ENCODE measurements around the gene MAGEF1. TPM values are rescaled to one million over a fixed set of nuclear protein-coding genes. Genes with fewer than 3 reads are reported as not detected.

MAGEF1 gene
- total RNA-seq, result 1 to 10 TPM; 5.3 to 5.8 TPM

- CTCF ChIA-PET, result no interaction called here
- peak; percentile 75 for DNase-seq
- Mint-ChIP-seq H3K4me3 (peak within 1 kb of the TSS; percentile 80), H3K9me3 (peaks cover 11% of the 10 kb centered on the region), H3K4me1 (peaks cover 27% of the 10 kb centered on the region), H3K36me3 (ENCODE audit: low read depth) (peaks cover 17% of the 10 kb centered on the region), H3K27me3 (peaks cover 9% of the 10 kb centered on the region), H3K27ac (peak within 1 kb of the TSS; percentile 70)
- POLR2A ChIA-PET, result interaction anchor here (0.6 to 1.0 kb wide), 3 partner anchors 14 to 186 kb away, joined by 3 read pairs; no protein-coding TSS in a partner anchor
Observed at GRCh38 chr3:184711493-184712247, at the start of gene MAGEF1. TSS of gene MAGEF1 (minus strand) at chr3:184712064. CDS start at chr3:184711821, 243 bp downstream.

GRCh38 chr3:184761075-184761841 is 49.4 kb upstream of the MAGEF1 start:
- peaks cover 3% of the 10 kb centered on the region for H3K4me1 Mint-ChIP-seq
- no peak overlapping the region for H3K4me3 Mint-ChIP-seq
- no peaks in the 10 kb centered on the region for H3K36me3 Mint-ChIP-seq (ENCODE audit: low read depth)
- H3K27me3 Mint-ChIP-seq, result peaks cover 3% of the 10 kb centered on the region
- ChIA-PET POLR2A (no interaction called here), CTCF (no interaction called here)
- no peak for DNase-seq
- no peaks in the 10 kb centered on the region for H3K9me3 Mint-ChIP-seq
- H3K27ac Mint-ChIP-seq, result no peak overlapping the region

GRCh38 chr3:184760337-184761074 is 48.6 kb upstream of the MAGEF1 start:
- peaks cover 1% of the 10 kb centered on the region for H3K27me3 Mint-ChIP-seq
- ChIA-PET POLR2A (no interaction called here), CTCF (no interaction called here)
- no peaks in the 10 kb centered on the region for H3K9me3 Mint-ChIP-seq
- H3K4me3 Mint-ChIP-seq, result no peak overlapping the region
- no peak for DNase-seq
- no peaks in the 10 kb centered on the region for H3K36me3 Mint-ChIP-seq (ENCODE audit: low read depth)
- H3K27ac Mint-ChIP-seq, result no peak overlapping the region
- H3K4me1 Mint-ChIP-seq, result peaks cover under 1% of the 10 kb centered on the region

- POLR2A ChIA-PET, result no interaction called here
Observed at GRCh38 chr3:184759666-184760200, 47.9 kb upstream of the MAGEF1 start.

GRCh38 chr3:184758056-184758455 is 46.2 kb upstream of the MAGEF1 start:
- no peaks in the 10 kb centered on the region for H3K27me3 Mint-ChIP-seq
- CTCF ChIA-PET, result interaction anchor here (1.0 kb wide), 3 partner anchors 197 to 215 kb away, joined by 3 read pairs; partner anchors contain the start of gene EPHB3
- H3K27ac Mint-ChIP-seq, result no peak overlapping the region
- no peaks in the 10 kb centered on the region for H3K4me1 Mint-ChIP-seq
- no peaks in the 10 kb centered on the region for H3K36me3 Mint-ChIP-seq (ENCODE audit: low read depth)
- no peak overlapping the region for H3K4me3 Mint-ChIP-seq
- DNase-seq, result no peak
- H3K9me3 Mint-ChIP-seq, result no peaks in the 10 kb centered on the region
- POLR2A ChIA-PET, result no interaction called here

More at GRCh38 chr3:184759666-184760200, 47.9 kb upstream of the MAGEF1 start:
- Mint-ChIP-seq H3K27ac (no peak overlapping the region), H3K4me3 (no peak overlapping the region), H3K9me3 (no peaks in the 10 kb centered on the region), H3K27me3 (peaks cover 1% of the 10 kb centered on the region), H3K36me3 (ENCODE audit: low read depth) (no peaks in the 10 kb centered on the region), H3K4me1 (no peaks in the 10 kb centered on the region)
- CTCF ChIA-PET, result no interaction called here
- no peak for DNase-seq

- Mint-ChIP-seq H3K27ac (no peak overlapping the region), H3K36me3 (ENCODE audit: low read depth) (no peaks in the 10 kb centered on the region), H3K4me3 (no peak overlapping the region), H3K9me3 (no peaks in the 10 kb centered on the region), H3K4me1 (no peaks in the 10 kb centered on the region), H3K27me3 (no peaks in the 10 kb centered on the region)
- CTCF ChIA-PET, result interaction anchor here (1.0 kb wide), 1 partner anchor 196 kb away, joined by 3 read pairs; the partner anchor contains the start of gene EPHB3
- no peak for DNase-seq
- POLR2A ChIA-PET, result no interaction called here
Observed at GRCh38 chr3:184757022-184757651, 45.3 kb upstream of the MAGEF1 start.

GRCh38 chr3:184756151-184757021 is 44.5 kb upstream of the MAGEF1 start:
- no peak for DNase-seq
- POLR2A ChIA-PET, result no interaction called here
- H3K9me3 Mint-ChIP-seq, result no peaks in the 10 kb centered on the region
- H3K4me3 Mint-ChIP-seq, result no peak overlapping the region
- CTCF ChIA-PET, result interaction anchor here (1.2 kb wide), 1 partner anchor 195 kb away, joined by 3 read pairs; no protein-coding TSS in a partner anchor
- H3K36me3 Mint-ChIP-seq (ENCODE audit: low read depth), result no peaks in the 10 kb centered on the region
- H3K27me3 Mint-ChIP-seq, result peaks cover under 1% of the 10 kb centered on the region
- no peak overlapping the region for H3K27ac Mint-ChIP-seq
- no peaks in the 10 kb centered on the region for H3K4me1 Mint-ChIP-seq

- Mint-ChIP-seq H3K36me3 (ENCODE audit: low read depth) (no peaks in the 10 kb centered on the region), H3K27ac (no peak overlapping the region), H3K4me3 (no peak overlapping the region), H3K4me1 (no peaks in the 10 kb centered on the region), H3K27me3 (peaks cover 1% of the 10 kb centered on the region), H3K9me3 (no peaks in the 10 kb centered on the region)
- no peak for DNase-seq
- ChIA-PET CTCF (interaction anchor here (1.2 kb wide), 1 partner anchor 194 kb away, joined by 3 read pairs; no protein-coding TSS in a partner anchor), POLR2A (no interaction called here)
Observed at GRCh38 chr3:184755315-184755731, 43.5 kb upstream of the MAGEF1 start.

GRCh38 chr3:184752361-184752760 is 40.5 kb upstream of the MAGEF1 start:
- Mint-ChIP-seq H3K27ac (no peak overlapping the region), H3K4me1 (peaks cover 9% of the 10 kb centered on the region), H3K9me3 (no peaks in the 10 kb centered on the region), H3K27me3 (peaks cover 1% of the 10 kb centered on the region), H3K36me3 (ENCODE audit: low read depth) (no peaks in the 10 kb centered on the region), H3K4me3 (no peak overlapping the region)
- DNase-seq, result no peak
- ChIA-PET POLR2A (no interaction called here), CTCF (no interaction called here)

- no peaks in the 10 kb centered on the region for H3K36me3 Mint-ChIP-seq (ENCODE audit: low read depth)
- CTCF ChIA-PET, result interaction anchor here (0.8 to 1.5 kb wide), 2 partner anchors 10 to 40 kb away, joined by 3 read pairs; no protein-coding TSS in a partner anchor
- H3K4me1 Mint-ChIP-seq, result peaks cover 9% of the 10 kb centered on the region
- H3K9me3 Mint-ChIP-seq, result no peaks in the 10 kb centered on the region
- H3K27ac Mint-ChIP-seq, result no peak overlapping the region
- POLR2A ChIA-PET, result no interaction called here
- peaks cover 1% of the 10 kb centered on the region for H3K27me3 Mint-ChIP-seq
- DNase-seq, result no peak
- no peak overlapping the region for H3K4me3 Mint-ChIP-seq
Observed at GRCh38 chr3:184751204-184752040, 39.6 kb upstream of the MAGEF1 start.
